Stimulated activated CD4-positive, alpha-beta T cell treated with anti-CD3 and anti-CD28 coated beads, Interleukin-1b, Interleukin-23, amount 100 ng/mL, for 4 hours (primary cell): ENCODE data around the gene KCNJ4.
"Not testable (repeated sequence)": the region's sequence is repeated elsewhere in the genome, so short reads cannot be mapped to it uniquely, and the experiment has no call there.

ENCODE experiments used
- DNase-seq, 2 donors: peaks; one replicate each; pipeline ENCODE4 v3.0.0-alpha.2; 2020; ENCODE audit warnings: low read depth in 2 of 2

KCNJ4 gene

GRCh38 chr22:38381371-38381770, 73.6 kb downstream of the KCNJ4 start:
- not testable (repeated sequence) for DNase-seq
